B cell (primary cell): Measurements from ENCODE around the gene KRT80. TPM values are rescaled to one million over a fixed set of nuclear protein-coding genes. Genes with fewer than 3 reads are reported as not detected.

Experiments used
- ATAC-seq: fragments of 200-7000 bp; cut with Tn5 transposase; one replicate; pipeline ENCODE4 v1.10.0; 2021; ENCODE audit warnings: low read depth, mild to moderate bottlenecking, moderate number of reproducible peaks, moderate library complexity
- CTCF ChIA-PET: fragments of 350-600 bp; sonication (Branson Sonifier 250); formaldehyde crosslinking; loops from one replicate; lab custom pipeline; 2021; ENCODE audit warnings: antibody characterized with exemption, inconsistent platforms; lab: Charles Lee
- POLR2A ChIA-PET: fragments of 350-600 bp; sonication (Branson Sonifier 250); formaldehyde crosslinking; loops from one replicate; lab custom pipeline; 2021; ENCODE audit warnings: antibody characterized with exemption; lab: Charles Lee
- DNase-seq: peaks from one replicate; pipeline ENCODE4 v3.0.0; 2013
- H2AFZ ChIP-seq: 2 replicates; pipeline ENCODE4 v1.6.1; 2012; ENCODE audit warnings: mild to moderate bottlenecking, low read depth, low read length; ENCODE audit not compliant: insufficient read depth, poor library complexity, severe bottlenecking
- H3K27ac ChIP-seq, 2 donors: 1 replicate in 1 of 2; 2 replicates in 1 of 2; pipeline ENCODE4 v1.5.1; 2012 to 2013; ENCODE audit warnings: low read length in 2 of 2, mild to moderate bottlenecking in 2 of 2, moderate library complexity in 1 of 2
- H3K27me3 ChIP-seq, 4 experiments: fragments of 200-600 bp in 1 of 4; sonication (generic) in 1 of 4; replicated peaks in 1 of 4; 1 replicate in 2 of 4; 2 replicates in 2 of 4; pipeline versions ENCODE4 v1.6.1 to v1.7.0; 2013 to 2016; ENCODE audit warnings: low read length in 3 of 4, mild to moderate bottlenecking in 2 of 4, mixed read lengths in 1 of 4, moderate library complexity in 1 of 4; ENCODE audit not compliant: insufficient read depth in 4 of 4, control insufficient read depth in 3 of 4; ENCODE audit errors: control extremely low read depth in 1 of 4
- H3K36me3 ChIP-seq, 2 experiments: replicated peaks in 1 of 2; 1 replicate in 1 of 2; 2 replicates in 1 of 2; pipeline versions ENCODE4 v1.6.1 to v1.7.1; 2013; ENCODE audit warnings: low read length in 1 of 2; ENCODE audit not compliant: insufficient read depth in 2 of 2, control insufficient read depth in 1 of 2; ENCODE audit errors: control extremely low read depth in 1 of 2, extremely low read depth in 1 of 2
- H3K4me1 ChIP-seq, 2 donors: fragments of 200-600 bp in 1 of 2; sonication (generic) in 1 of 2; 1 replicate in 1 of 2; 2 replicates in 1 of 2; pipeline versions ENCODE4 v1.5.1 to v1.6.1; 2013 to 2017; ENCODE audit warnings: low read length in 2 of 2; ENCODE audit not compliant: control insufficient read depth in 2 of 2, insufficient read depth in 2 of 2
- H3K4me2 ChIP-seq: replicated peaks from 2 replicates; pipeline ENCODE3; 2012; ENCODE audit warnings: mild to moderate bottlenecking, low read depth, low read length; ENCODE audit not compliant: poor library complexity, severe bottlenecking
- H3K4me3 ChIP-seq, 5 experiments: fragments of 200-600 bp in 1 of 5; sonication (generic) in 1 of 5; 1 replicate in 3 of 5; 2 replicates in 2 of 5; pipeline versions ENCODE4 v1.5.1 to v1.7.0; 2011 to 2016; ENCODE audit warnings: low read length in 4 of 5, mild to moderate bottlenecking in 4 of 5, low read depth in 2 of 5, control low read depth in 1 of 5, moderate library complexity in 1 of 5; ENCODE audit not compliant: insufficient read depth in 1 of 5; ENCODE audit errors: control extremely low read depth in 1 of 5, extremely low read depth in 1 of 5
- H3K79me2 ChIP-seq: fragments of 200-600 bp; sonication (generic); one replicate; pipeline ENCODE4 v1.6.0; 2016; ENCODE audit warnings: low read length; ENCODE audit not compliant: control insufficient read depth, insufficient read depth
- H3K9ac ChIP-seq: fragments of 200-600 bp; sonication (generic); 2 replicates; pipeline ENCODE4 v1.6.1; 2017; ENCODE audit warnings: mild to moderate bottlenecking, low read length, moderate library complexity
- H3K9me3 ChIP-seq, 3 donors: one replicate each; pipeline versions ENCODE4 v1.6.1 to v1.7.1; 2013; ENCODE audit warnings: low read length in 2 of 3; ENCODE audit not compliant: control insufficient read depth in 2 of 3, insufficient read depth in 1 of 3; ENCODE audit errors: control extremely low read depth in 1 of 3
- H4K20me1 ChIP-seq: 2 replicates; pipeline ENCODE4 v1.6.0; 2012; ENCODE audit warnings: mild to moderate bottlenecking, low read length; ENCODE audit not compliant: insufficient read depth, control insufficient read depth, poor library complexity, severe bottlenecking
- H3K27ac Mint-ChIP-seq: one replicate; pipeline ENCODE4 v1.8.0; 2021; ENCODE audit warnings: mixed read lengths
- H3K27me3 Mint-ChIP-seq: one replicate; pipeline ENCODE4 v1.8.0; 2021; ENCODE audit warnings: mixed read lengths
- H3K4me1 Mint-ChIP-seq: one replicate; pipeline ENCODE4 v1.8.0; 2021; ENCODE audit warnings: mixed read lengths
- H3K4me3 Mint-ChIP-seq: one replicate; pipeline ENCODE4 v1.8.0; 2021; ENCODE audit warnings: mixed read lengths
- H3K9me3 Mint-ChIP-seq: one replicate; pipeline ENCODE4 v1.8.0; 2022; ENCODE audit warnings: mixed read lengths; ENCODE audit not compliant: insufficient read depth
- CTCF ChIP-seq: fragments of 200-600 bp; IDR thresholded peaks from one replicate; pipeline ENCODE4 v1.8.0; 2022; ENCODE audit warnings: antibody characterized with exemption, mild to moderate bottlenecking
- EZH2 ChIP-seq: IDR thresholded peaks from 2 replicates; pipeline ENCODE4 v1.6.1; 2012; ENCODE audit warnings: borderline replicate concordance, low read depth, mild to moderate bottlenecking, moderate library complexity, low read length; ENCODE audit not compliant: insufficient read depth, poor library complexity, severe bottlenecking
- WGBS: methylation state at CpG from one replicate; pipeline ENCODE4 v1.1.5; 2013; ENCODE audit warnings: missing lambda C conversion rate; ENCODE audit not compliant: insufficient coverage; 5-methylcytosine and 5-hydroxymethylcytosine counted together
- intact Hi-C: fragments of 100-400 bp; cut with micrococcal nuclease; formaldehyde crosslinking; loops from one replicate; pipeline ENCODE4 v1.10.0; 2022
- polyA plus RNA-seq: library from polyadenylated mRNA; depleted of rRNA; stranded (reverse); fragments of >200 nt; gene quantifications from 2 replicates; pipeline ENCODE4 v1.2.3, GENCODE V29; 2012
- total RNA-seq, 2 donors: library from RNA; stranded (reverse); fragments of 120-200 nt in 1 of 2; gene quantifications; 1 replicate in 1 of 2; 2 replicates in 1 of 2; pipeline versions ENCODE4 v1.2.3 to v1.2.4, GENCODE V29; 2013 to 2022

The KRT80 gene
- total and polyA plus RNA-seq, 2 donors (not counting 1 experiment from before 2014, with no cell fraction given), result not detected

GRCh38 chr12:52197371-52198231 is 5.8 kb upstream of the KRT80 start:
- 90% methylated on average over 5 of the region's 11 CpGs for WGBS
- ChIA-PET CTCF (no interaction called here), POLR2A (no interaction called here)
- H3K36me3 ChIP-seq, result no peaks in the 10 kb centered on the region
- H3K4me3 ChIP-seq, result no peak overlapping the region
- no peak overlapping the region for H3K4me2 ChIP-seq
- Mint-ChIP-seq H3K27me3 (peaks cover 34% of the 10 kb centered on the region), H3K9me3 (no peaks in the 10 kb centered on the region), H3K4me3 (no peak overlapping the region), H3K27ac (no peak overlapping the region), H3K4me1 (no peaks in the 10 kb centered on the region)
- no peaks in the 10 kb centered on the region for H3K9me3 ChIP-seq
- no peak overlapping the region for H3K27ac ChIP-seq
- H3K27me3 ChIP-seq, result peaks cover 0 to 4% (median 0%) of the 10 kb centered on the region in 4 experiments
- no peak overlapping the region for H3K9ac ChIP-seq
- no peak overlapping the region for H2AFZ ChIP-seq
- ATAC-seq (no peak), DNase-seq (peak; percentile 10)
- no peaks in the 10 kb centered on the region for H3K79me2 ChIP-seq
- intact Hi-C loops, result no loop called here
- H3K4me1 ChIP-seq, result no peaks in the 10 kb centered on the region
- TF ChIP-seq CTCF (no peak), EZH2 (no peak)
- no peaks in the 10 kb centered on the region for H4K20me1 ChIP-seq

DNA sequence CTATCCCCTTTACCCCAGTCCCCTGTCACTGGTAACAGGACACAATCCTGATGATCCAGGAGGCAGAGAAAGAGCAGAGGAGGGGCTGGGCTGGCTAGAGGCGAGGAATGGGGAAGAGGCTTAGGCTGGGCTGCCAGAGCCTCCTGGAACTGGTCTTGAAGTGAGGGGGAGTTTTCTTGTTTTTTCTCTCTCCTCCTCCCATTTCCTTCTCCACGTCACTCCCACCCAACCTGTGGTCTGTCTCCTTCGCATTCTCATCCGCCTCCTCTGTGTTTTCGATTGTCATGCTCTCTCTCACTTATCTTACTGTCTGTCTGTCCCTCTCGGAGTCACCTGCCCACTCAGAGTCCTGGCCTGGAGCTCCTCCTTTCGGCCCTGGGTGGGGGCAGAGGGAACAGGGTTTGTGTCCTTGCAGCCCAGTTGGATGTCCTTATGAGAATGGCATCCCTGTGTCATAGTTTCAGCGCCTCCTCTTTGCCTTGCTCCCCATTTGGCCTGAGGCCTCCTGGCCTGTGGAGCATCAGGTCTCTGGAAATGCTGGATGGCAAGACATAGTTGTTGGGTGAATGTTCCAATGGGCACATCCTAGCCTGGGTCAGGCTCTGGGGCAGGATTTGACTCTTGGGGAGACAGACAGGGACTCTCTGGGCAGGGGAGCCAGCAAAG is 3.4 kb upstream of the KRT80 start:
- no peak overlapping the region for H3K4me3 Mint-ChIP-seq
- H3K9me3 Mint-ChIP-seq, result no peaks in the 10 kb centered on the region
- CTCF ChIA-PET, result no interaction called here
- TF ChIP-seq CTCF (no peak), EZH2 (no peak)
- no peak overlapping the region for H3K4me2 ChIP-seq
- DNase-seq (no peak), ATAC-seq (no peak)
- intact Hi-C loops, result no loop called here
- no peaks in the 10 kb centered on the region for H3K9me3 ChIP-seq
- no peak overlapping the region for H3K27ac Mint-ChIP-seq
- H3K4me1 Mint-ChIP-seq, result no peaks in the 10 kb centered on the region
- no peak overlapping the region for H3K9ac ChIP-seq
- no peaks in the 10 kb centered on the region for H3K36me3 ChIP-seq
- no peaks in the 10 kb centered on the region for H3K4me1 ChIP-seq
- H3K27me3 Mint-ChIP-seq, result peaks cover 33% of the 10 kb centered on the region
- H3K27me3 ChIP-seq, result no peaks in the 10 kb centered on the region
- H4K20me1 ChIP-seq, result no peaks in the 10 kb centered on the region
- POLR2A ChIA-PET, result no interaction called here
- no peaks in the 10 kb centered on the region for H3K79me2 ChIP-seq
- H3K27ac ChIP-seq, result no peak overlapping the region
- WGBS, result 52% methylated on average over 3 of the region's 8 CpGs
- no peak overlapping the region for H3K4me3 ChIP-seq
- H2AFZ ChIP-seq, result no peak overlapping the region
